Measurements from ENCODE around the gene LILRB5.

GRCh38 chr19:54282686-54283470, 25.8 kb upstream of the LILRB5 start:
- TF ChIP-seq POLR2AphosphoS5 (IDR thresholded peaks at IDR 0.05; ENCODE audit: borderline replicate concordance, low read depth, low read length) (no peak), EZH2 (IDR thresholded peaks at IDR 0.05) (no peak), FOXP2 (optimal IDR thresholded peaks at IDR 0.05; ENCODE audit: control extremely low read depth, extremely low read length, insufficient read depth) (no peak)

All from SK-N-MC (cell line).